ENCODE results near the gene EIF4G3.

GRCh38 chr1:20997602-20998224, 179.0 kb downstream of the EIF4G3 start:
- TF ChIP-seq CTCF (IDR thresholded peaks at IDR 0.05) (no peak), POLR2AphosphoS5 (IDR thresholded peaks at IDR 0.05) (no peak), POLR2A (IDR thresholded peaks at IDR 0.05) (no peak)

Measured in gastroesophageal sphincter (tissue), 3 donors.